ENCODE measurements around the gene MSX1. TPM values are rescaled to one million over a fixed set of nuclear protein-coding genes. Genes with fewer than 3 reads are reported as not detected.

The MSX1 gene
- total RNA-seq, 4 donors from 2014 or later, result 9.7 to 20.5 (median 14.2) TPM

DNA sequence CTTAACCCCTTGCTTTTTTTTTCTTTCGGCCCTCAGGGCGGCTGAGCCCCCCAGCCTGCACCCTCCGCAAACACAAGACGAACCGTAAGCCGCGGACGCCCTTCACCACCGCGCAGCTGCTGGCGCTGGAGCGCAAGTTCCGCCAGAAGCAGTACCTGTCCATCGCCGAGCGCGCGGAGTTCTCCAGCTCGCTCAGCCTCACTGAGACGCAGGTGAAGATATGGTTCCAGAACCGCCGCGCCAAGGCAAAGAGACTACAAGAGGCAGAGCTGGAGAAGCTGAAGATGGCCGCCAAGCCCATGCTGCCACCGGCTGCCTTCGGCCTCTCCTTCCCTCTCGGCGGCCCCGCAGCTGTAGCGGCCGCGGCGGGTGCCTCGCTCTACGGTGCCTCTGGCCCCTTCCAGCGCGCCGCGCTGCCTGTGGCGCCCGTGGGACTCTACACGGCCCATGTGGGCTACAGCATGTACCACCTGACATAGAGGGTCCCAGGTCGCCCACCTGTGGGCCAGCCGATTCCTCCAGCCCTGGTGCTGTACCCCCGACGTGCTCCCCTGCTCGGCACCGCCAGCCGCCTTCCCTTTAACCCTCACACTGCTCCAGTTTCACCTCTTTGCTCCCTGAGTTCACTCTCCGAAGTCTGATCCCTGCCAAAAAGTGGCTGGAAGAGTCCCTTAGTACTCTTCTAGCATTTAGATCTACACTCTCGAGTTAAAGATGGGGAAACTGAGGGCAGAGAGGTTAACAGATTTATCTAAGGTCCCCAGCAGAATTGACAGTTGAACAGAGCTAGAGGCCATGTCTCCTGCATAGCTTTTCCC is 3.4 kb downstream of the MSX1 start:
- TF ChIP-seq, protein P1, sequence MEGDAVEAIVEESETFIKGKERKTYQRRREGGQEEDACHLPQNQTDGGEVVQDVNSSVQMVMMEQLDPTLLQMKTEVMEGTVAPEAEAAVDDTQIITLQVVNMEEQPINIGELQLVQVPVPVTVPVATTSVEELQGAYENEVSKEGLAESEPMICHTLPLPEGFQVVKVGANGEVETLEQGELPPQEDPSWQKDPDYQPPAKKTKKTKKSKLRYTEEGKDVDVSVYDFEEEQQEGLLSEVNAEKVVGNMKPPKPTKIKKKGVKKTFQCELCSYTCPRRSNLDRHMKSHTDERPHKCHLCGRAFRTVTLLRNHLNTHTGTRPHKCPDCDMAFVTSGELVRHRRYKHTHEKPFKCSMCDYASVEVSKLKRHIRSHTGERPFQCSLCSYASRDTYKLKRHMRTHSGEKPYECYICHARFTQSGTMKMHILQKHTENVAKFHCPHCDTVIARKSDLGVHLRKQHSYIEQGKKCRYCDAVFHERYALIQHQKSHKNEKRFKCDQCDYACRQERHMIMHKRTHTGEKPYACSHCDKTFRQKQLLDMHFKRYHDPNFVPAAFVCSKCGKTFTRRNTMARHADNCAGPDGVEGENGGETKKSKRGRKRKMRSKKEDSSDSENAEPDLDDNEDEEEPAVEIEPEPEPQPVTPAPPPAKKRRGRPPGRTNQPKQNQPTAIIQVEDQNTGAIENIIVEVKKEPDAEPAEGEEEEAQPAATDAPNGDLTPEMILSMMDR (IDR thresholded peaks at IDR 0.05), result no peak
- no peak for DNase-seq (ENCODE audit: low spot score)
- no peak for ATAC-seq (ENCODE audit: low FRiP score)

DNA sequence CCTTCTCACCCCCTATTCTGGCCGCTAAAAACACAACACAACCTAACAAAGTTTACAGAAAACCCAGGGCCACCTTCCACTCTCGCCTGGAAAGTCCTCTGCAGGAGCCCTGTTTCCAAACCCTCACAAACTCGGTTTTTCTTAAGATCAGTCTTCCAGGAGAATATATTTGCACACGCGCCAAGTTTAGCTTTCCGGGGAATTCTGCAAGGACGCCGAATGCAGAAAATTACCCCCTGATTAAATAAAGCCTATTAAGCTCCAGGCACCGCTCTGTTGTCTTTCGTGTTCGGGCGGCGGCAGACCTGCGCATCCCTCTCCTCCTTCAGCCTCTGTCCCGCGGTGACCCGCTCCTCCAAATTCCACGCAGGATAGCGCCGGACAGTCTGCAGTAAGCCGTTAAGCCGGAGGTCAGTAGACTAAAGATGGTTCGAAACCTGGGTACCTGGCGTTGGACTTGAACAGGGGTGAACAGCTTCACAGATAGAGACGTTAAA is 5.0 kb downstream of the MSX1 start:
- ATAC-seq (ENCODE audit: low FRiP score) (no peak), DNase-seq (ENCODE audit: low spot score) (no peak)
- TF ChIP-seq, protein P1 (IDR thresholded peaks at IDR 0.05), result no peak

DNA sequence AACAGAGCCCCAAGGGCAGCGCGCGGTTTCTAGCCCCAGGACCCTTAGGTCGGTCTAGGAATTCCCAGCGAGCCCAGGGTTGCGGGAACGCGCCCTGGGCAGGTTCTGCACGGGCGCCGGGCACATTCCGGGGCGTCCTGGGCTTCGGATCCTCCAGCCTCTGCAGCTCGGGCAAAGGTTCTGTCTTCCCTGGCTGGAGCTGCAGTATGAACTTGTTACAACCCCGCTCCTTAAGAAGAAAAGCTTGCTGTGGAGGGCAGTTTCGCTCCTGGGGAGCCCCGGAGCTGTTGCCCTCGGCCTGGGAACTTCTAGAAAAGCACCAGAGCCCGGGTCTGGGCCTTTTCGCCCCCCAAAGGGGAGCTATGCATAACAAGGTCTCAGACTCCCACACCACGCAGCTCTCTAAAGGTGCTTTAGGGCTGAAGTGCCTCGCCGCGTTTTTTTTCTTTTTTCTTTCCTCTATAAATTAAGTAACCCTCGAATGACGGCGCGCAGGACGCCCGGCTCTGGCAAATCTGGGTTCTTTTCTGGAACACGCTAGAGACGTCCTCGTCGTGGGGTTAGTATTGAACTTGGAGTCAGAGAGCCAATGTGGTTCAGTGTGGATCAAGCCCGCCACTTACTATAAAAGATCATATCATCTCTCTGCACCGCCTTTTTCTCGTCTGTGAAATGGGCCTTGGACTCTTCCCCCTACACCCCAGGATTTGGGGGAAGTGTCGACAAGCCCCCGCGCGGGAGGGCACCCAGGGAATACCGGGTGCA is 5.7 kb downstream of the MSX1 start:
- DNase-seq (ENCODE audit: low spot score) (no peak), ATAC-seq (ENCODE audit: low FRiP score) (no peak)
- TF ChIP-seq, protein P1 (IDR thresholded peaks at IDR 0.05), result no peak

DNA sequence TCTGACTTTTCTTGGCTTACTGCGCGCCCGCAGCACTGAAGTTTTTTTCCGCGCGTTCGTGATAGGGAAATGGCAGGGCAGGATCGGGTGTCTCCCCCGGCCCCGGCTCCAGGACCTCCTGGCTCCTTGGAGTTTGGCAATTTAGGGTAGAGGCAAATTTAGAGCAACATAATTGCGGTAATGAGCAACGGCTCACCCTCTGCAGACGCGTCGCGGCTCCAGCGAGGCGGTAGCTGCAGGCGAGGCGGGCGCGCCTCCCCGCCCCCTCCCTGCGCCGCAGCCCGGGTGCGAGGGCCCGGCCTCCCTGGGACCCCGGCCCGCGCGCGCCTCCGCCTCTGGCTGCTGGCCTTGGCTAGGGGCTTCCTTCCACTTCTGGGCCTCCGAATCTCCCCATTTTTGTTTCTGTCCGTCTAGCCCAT is 6.2 kb downstream of the MSX1 start:
- ATAC-seq (ENCODE audit: low FRiP score), result no peak
- TF ChIP-seq, protein P1 (IDR thresholded peaks at IDR 0.05), result no peak

DNA sequence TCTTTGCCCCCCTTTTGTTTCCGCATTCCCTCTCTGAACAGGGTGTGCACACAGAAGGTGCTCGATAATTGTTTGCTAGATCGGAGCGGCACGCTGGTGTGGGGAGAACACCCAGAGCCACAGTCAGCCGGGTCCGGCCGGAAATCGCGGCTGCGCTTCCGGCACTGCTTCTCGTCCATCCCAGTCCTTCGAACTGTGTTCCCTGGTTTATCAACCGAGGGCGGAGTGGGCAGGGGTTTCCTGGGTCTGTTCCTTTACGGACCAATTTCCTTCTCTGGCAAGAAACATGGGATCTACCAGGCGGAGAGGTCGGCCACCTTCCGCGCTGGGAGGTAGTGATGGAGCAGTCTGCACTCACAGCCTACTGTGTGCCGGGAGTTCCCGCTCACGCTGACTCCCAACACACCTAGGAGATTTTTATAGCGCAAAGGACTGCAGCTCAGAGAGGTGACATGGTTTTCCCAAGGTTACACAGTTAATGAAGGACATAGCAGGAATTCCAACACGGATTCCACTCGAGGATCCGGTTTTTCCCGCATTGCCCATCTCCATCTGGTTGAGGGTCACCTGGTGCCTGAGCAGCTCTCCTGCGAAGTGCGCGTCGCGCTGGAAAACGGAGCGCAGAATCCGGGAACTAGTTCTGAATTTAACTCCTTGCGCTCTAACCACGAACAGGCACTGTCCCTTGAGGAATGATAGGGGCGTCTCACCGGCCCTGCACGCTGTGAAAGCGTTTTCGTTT is 6.8 kb downstream of the MSX1 start:
- no peak for DNase-seq (ENCODE audit: low spot score)
- TF ChIP-seq, protein P1 (IDR thresholded peaks at IDR 0.05), result no peak
- ATAC-seq (ENCODE audit: low FRiP score), result no peak

More for the DNA sequence above, 6.2 kb downstream of the MSX1 start:
- no peak for DNase-seq (ENCODE audit: low spot score)

DNA sequence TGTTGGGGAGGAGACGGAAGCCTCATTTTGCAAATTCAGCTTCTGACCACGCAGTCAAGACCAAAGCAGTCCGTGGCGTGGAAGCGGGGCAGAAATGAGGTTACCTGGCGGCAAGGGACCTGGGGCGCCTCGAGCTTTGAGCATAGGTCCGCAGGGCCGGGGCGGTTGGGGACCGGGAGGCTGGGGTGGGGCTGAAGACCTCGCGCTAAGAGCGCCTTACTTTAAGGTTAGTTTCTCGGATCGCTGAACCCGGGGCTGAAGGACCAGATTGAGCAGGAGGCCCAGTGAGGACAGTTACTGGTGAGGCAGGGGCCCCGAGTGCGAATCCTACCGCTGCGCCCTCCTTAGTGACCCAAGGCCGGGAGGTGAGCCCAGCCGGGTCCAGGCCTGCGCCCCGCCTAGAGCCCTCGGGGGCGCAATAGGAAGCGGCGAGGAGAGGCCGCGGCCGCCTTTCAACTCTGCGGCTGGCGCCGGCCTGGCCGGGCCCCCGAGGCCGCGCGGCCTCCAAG is 7.5 kb downstream of the MSX1 start:
- no peak for DNase-seq (ENCODE audit: low spot score)
- ATAC-seq (ENCODE audit: low FRiP score), result no peak
- TF ChIP-seq, protein P1 (IDR thresholded peaks at IDR 0.05), result no peak

Data from omental fat pad (tissue), 4 donors.